HepG2 (cell line): Measurements from ENCODE around the gene TXNRD2. TPM values are rescaled to one million over a fixed set of nuclear protein-coding genes. Genes with fewer than 3 reads are reported as not detected.

ENCODE experiments used
- ATAC-seq: fragments of 200-7000 bp; cut with Tn5 transposase; 3 replicates; pipeline ENCODE4 v1.9.1; 2020; ENCODE audit warnings: mild to moderate bottlenecking, moderate library complexity
- BruUV-seq: library from RNA; stranded (reverse); fragments of 400-500 nt; replicated peaks from 2 replicates; lab custom pipeline; 2021; lab: Mats Ljungman, UMichigan
- CTCF ChIA-PET: fragments of 300-600 bp; formaldehyde crosslinking; extraction: SDS; loops from one replicate; lab custom pipeline; 2021; ENCODE audit warnings: low total read pairs, inconsistent platforms, low intra/inter-chr PET ratio; lab: Yijun Ruan, JAX
- POLR2A ChIA-PET: fragments of 350-600 bp; sonication (Branson Sonifier 250); formaldehyde crosslinking; loops from one replicate; lab custom pipeline; 2020; ENCODE audit warnings: antibody characterized with exemption, inconsistent platforms; lab: Yijun Ruan, JAX
- DNase-seq: peaks from one replicate; pipeline ENCODE4 v3.0.0-alpha.2; 2015; ENCODE audit warnings: low spot score
- FAIRE-seq: peaks from 3 replicates; lab custom pipeline; 2011; peaks lifted over from hg19 to GRCh38; lab: Jason Lieb, UNC
- H2AFZ ChIP-seq: one replicate; pipeline ENCODE4 v1.6.1; 2011; ENCODE audit warnings: low read length, inconsistent platforms
- H3K27ac ChIP-seq: fragments of 300-600 bp; 3 replicates; pipeline ENCODE4 v1.8.0; 2011; ENCODE audit warnings: mixed run types, mild to moderate bottlenecking, mixed read lengths, low read length, inconsistent platforms; ENCODE audit not compliant: insufficient read depth; ENCODE audit errors: extremely low read length
- H3K27me3 ChIP-seq, 2 experiments: fragments of 200-600 bp in 1 of 2; 2 replicates in 1 of 2; 3 replicates in 1 of 2; pipeline versions ENCODE4 v1.6.0 to v1.8.0; 2011; ENCODE audit warnings: low read length in 2 of 2, mild to moderate bottlenecking in 2 of 2, moderate library complexity in 2 of 2, inconsistent platforms in 1 of 2; ENCODE audit not compliant: insufficient read depth in 2 of 2, control insufficient read depth in 1 of 2
- H3K36me3 ChIP-seq, 2 experiments: fragments of 200-600 bp in 1 of 2; replicated peaks in 1 of 2; 2 replicates in 1 of 2; 3 replicates in 1 of 2; pipeline versions ENCODE4 v1.5.1 to v1.8.0; 2011; ENCODE audit warnings: low read length in 2 of 2, inconsistent platforms in 1 of 2; ENCODE audit not compliant: insufficient read depth in 2 of 2, control insufficient read depth in 1 of 2
- H3K4me1 ChIP-seq: 2 replicates; pipeline ENCODE4 v1.5.1; 2012; ENCODE audit warnings: low read length, inconsistent platforms; ENCODE audit not compliant: insufficient read depth
- H3K4me2 ChIP-seq: 2 replicates; pipeline ENCODE4 v1.6.0; 2011; ENCODE audit warnings: low read depth, low read length, inconsistent platforms
- H3K4me3 ChIP-seq, 3 experiments: fragments of 200-600 bp in 1 of 3; sonication (generic), shearing (Covaris generic) in 1 of 3; replicated peaks in 1 of 3; 2 replicates each; pipeline ENCODE4 v1.5.1; 2011 to 2016; ENCODE audit warnings: low read length in 3 of 3, inconsistent platforms in 2 of 3, low read depth in 2 of 3, mild to moderate bottlenecking in 2 of 3, control low read depth in 1 of 3, mixed read lengths in 1 of 3; ENCODE audit not compliant: insufficient read depth in 1 of 3
- H3K79me2 ChIP-seq: one replicate; pipeline ENCODE4 v1.6.1; 2011; ENCODE audit warnings: low read length, inconsistent platforms; ENCODE audit not compliant: insufficient read depth
- H3K9ac ChIP-seq: 2 replicates; pipeline ENCODE4 v1.6.0; 2011; ENCODE audit warnings: mild to moderate bottlenecking, low read depth, low read length, inconsistent platforms; ENCODE audit not compliant: insufficient read depth
- H3K9me3 ChIP-seq: 2 replicates; pipeline ENCODE4 v1.5.1; 2012; ENCODE audit warnings: mild to moderate bottlenecking, low read length
- H4K20me1 ChIP-seq: 2 replicates; pipeline ENCODE4 v1.6.0; 2011; ENCODE audit warnings: inconsistent platforms, mild to moderate bottlenecking, low read length, moderate library complexity; ENCODE audit not compliant: insufficient read depth
- DZIP1 ChIP-seq: sonication (generic); formaldehyde crosslinking; IDR thresholded peaks from 2 replicates; pipeline ENCODE4 v1.5.0; 2020; ENCODE audit warnings: mild to moderate bottlenecking, missing genetic modification reagents
- ETV5 ChIP-seq: IDR thresholded peaks from 2 replicates; pipeline ENCODE4 v1.6.1; 2018; ENCODE audit warnings: missing biosample characterization, missing genetic modification reagents, inconsistent platforms, borderline replicate concordance
- GZF1 ChIP-seq: sonication (generic); formaldehyde crosslinking; IDR thresholded peaks from 2 replicates; pipeline ENCODE4 v1.5.1; 2020; ENCODE audit warnings: mild to moderate bottlenecking, missing genetic modification reagents
- KMT2B ChIP-seq: IDR thresholded peaks from 2 replicates; pipeline ENCODE4 v1.6.1; 2016; ENCODE audit warnings: missing genetic modification reagents, missing compliant biosample characterization
- NCOA1 ChIP-seq: sonication (generic); formaldehyde crosslinking; IDR thresholded peaks from 2 replicates; pipeline ENCODE4 v1.9.0; 2021; ENCODE audit warnings: missing genetic modification reagents
- PRDM10 ChIP-seq: sonication (generic); formaldehyde crosslinking; IDR thresholded peaks from 2 replicates; pipeline ENCODE4 v1.4.0; 2020; ENCODE audit warnings: low read depth, missing genetic modification reagents
- TFDP2 ChIP-seq: sonication (generic); formaldehyde crosslinking; IDR thresholded peaks from 2 replicates; pipeline ENCODE4 v1.4.0; 2020; ENCODE audit warnings: missing genetic modification reagents
- WGBS: methylation state at CpG from one replicate; pipeline ENCODE4 v1.1.6; 2017; ENCODE audit warnings: low lambda C conversion rate; 5-methylcytosine and 5-hydroxymethylcytosine counted together
- in situ Hi-C: cut with HindIII; loops from 2 replicates; pipeline ENCODE4 v1.10.0; 2017; ENCODE audit warnings: low pct_unique_long_range_greater_than_20kb; ENCODE audit not compliant: extremely low pct_ligation_motif_present
- intact Hi-C: fragments of 100-400 bp; cut with micrococcal nuclease; formaldehyde crosslinking; loops from one replicate; pipeline ENCODE4 v1.10.0; 2022; ENCODE audit not compliant: unreplicated experiment
- polyA plus RNA-seq, 8 experiments: library from polyadenylated mRNA; depleted of rRNA in 3 of 8; stranded (reverse) in 7 of 8; unstranded in 1 of 8; fragments of >200 nt; fragmentation: Illumina TruSeq in 4 of 8; extraction: Trizol in 4 of 8; gene quantifications; 2 replicates each; pipeline versions ENCODE4 v1.2.1 to v1.2.3, GENCODE V29; 2011 to 2016; ENCODE audit warnings: low read depth in 4 of 8, missing spikeins in 1 of 8, mixed read lengths in 1 of 8; ENCODE audit not compliant: insufficient read depth in 1 of 8
- total RNA-seq, 5 experiments: library from RNA; depleted of rRNA; stranded (reverse); fragments of >200 nt; fragmentation: Illumina TruSeq; extraction: Trizol; gene quantifications; 2 replicates each; pipeline ENCODE4 v1.2.3, GENCODE V29; 2016; ENCODE audit warnings: low read depth in 1 of 5

Gene TXNRD2
- total and polyA plus RNA-seq, 2 of the 13 experiments (the other 11 are each of a cell fraction or from before 2014, with no cell fraction given) = 17.5 to 18.6 TPM

- no peak overlapping the region for H3K27ac ChIP-seq
- no peaks in the 10 kb centered on the region for H4K20me1 ChIP-seq
- H3K4me3 ChIP-seq = no peak overlapping the region
- H3K36me3 ChIP-seq = no peaks in the 10 kb centered on the region
- CTCF ChIA-PET = no interaction called here
- BruUV-seq = no TSS peak
- ATAC-seq (no peak), FAIRE-seq (no peak), DNase-seq (no peak)
- H3K9me3 ChIP-seq = no peaks in the 10 kb centered on the region
- no peak overlapping the region for H2AFZ ChIP-seq
- intact Hi-C loops (no loop called here), in situ Hi-C loops (no loop called here)
- WGBS = 94% methylated on average over 9 of the region's 12 CpGs
- no peak for TF ChIP-seq TFDP2 (CRISPR knock-in tag)
- no peak for TF ChIP-seq KMT2B (CRISPR knock-in tag)
- no peak for TF ChIP-seq GZF1 (CRISPR knock-in tag)
- no peak for TF ChIP-seq PRDM10 (CRISPR knock-in tag)
- no peak for TF ChIP-seq ETV5 (CRISPR knock-in tag)
- TF ChIP-seq DZIP1 (CRISPR knock-in tag) = no peak
- TF ChIP-seq NCOA1 (CRISPR knock-in tag) = no peak
- POLR2A ChIA-PET = no interaction called here
- H3K79me2 ChIP-seq = no peaks in the 10 kb centered on the region
- no peak overlapping the region for H3K9ac ChIP-seq
- H3K27me3 ChIP-seq = no peaks in the 10 kb centered on the region
- peaks cover 28% of the 10 kb centered on the region for H3K4me1 ChIP-seq
- no peak overlapping the region for H3K4me2 ChIP-seq
These were observed 99.1 kb downstream of the TXNRD2 start for GRCh38 chr22:19842393-19843106.
